ENCODE measurements around the gene EFCAB3.

DNA sequence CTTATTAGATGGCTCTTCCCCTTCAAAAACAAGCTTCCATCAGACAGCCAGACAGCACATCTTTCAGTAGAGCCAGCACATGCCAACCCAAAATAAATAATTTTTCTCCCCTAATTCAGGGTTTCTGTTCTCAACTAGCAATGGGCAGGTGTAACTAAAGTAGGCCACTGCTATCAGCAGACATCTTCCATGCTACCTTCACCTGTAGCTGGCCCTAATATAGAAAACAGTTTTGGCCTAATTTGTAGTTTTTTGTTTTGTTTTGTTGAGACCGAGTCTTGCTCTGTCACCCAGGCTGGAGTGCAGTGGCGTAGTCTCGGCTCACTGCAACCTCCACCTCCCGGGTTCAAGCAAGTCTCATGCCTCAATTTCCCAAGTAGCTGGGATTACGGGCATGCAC lies 29.2 kb upstream of the EFCAB3 start:
- TF ChIP-seq, protein P1, sequence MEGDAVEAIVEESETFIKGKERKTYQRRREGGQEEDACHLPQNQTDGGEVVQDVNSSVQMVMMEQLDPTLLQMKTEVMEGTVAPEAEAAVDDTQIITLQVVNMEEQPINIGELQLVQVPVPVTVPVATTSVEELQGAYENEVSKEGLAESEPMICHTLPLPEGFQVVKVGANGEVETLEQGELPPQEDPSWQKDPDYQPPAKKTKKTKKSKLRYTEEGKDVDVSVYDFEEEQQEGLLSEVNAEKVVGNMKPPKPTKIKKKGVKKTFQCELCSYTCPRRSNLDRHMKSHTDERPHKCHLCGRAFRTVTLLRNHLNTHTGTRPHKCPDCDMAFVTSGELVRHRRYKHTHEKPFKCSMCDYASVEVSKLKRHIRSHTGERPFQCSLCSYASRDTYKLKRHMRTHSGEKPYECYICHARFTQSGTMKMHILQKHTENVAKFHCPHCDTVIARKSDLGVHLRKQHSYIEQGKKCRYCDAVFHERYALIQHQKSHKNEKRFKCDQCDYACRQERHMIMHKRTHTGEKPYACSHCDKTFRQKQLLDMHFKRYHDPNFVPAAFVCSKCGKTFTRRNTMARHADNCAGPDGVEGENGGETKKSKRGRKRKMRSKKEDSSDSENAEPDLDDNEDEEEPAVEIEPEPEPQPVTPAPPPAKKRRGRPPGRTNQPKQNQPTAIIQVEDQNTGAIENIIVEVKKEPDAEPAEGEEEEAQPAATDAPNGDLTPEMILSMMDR (IDR thresholded peaks at IDR 0.05; ENCODE audit: low read depth, low read length) = no peak
- no peak for TF ChIP-seq EZH2phosphoT487 (IDR thresholded peaks at IDR 0.05; ENCODE audit: low read depth)

Data from OCI-LY3 (cell line).